ENCODE data around the gene MAP1B.
"Not testable (repeated sequence)": the region's sequence is repeated elsewhere in the genome, so short reads cannot be mapped to it uniquely, and the experiment has no call there.

MAP1B gene

DNA sequence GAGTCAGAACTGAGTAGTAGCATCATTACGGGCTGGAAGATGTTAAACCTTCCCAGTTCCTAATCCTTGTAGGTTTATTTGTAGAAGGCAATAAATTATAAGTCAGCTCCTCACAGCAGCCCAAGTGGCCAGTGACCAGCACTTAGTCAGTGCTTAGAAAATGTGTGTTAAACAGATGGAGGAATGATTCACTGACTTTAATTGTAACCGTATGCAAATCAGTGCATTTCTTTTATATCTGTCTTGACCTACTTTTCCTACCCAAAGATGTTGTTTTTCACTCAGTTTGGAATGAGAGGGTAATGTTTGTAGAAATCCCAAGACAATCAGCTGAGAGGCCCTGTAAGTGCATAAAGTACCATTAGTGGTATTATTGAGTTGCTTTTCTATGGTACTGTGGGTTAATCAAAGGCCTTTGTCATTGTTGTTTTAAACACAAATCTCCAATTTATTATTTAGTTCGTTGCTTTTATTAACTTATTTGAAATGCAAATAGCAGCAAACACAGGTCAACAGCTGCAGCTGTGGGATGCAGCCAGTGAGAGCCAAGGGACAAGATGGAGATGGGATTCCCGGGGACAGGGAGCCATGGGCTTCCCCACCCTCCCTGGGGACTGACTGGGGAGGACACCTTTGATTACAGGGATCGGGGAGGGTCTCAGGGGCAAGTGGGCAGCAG lies 49.8 kb downstream of the MAP1B start:
- peak; percentile 26 for DNase-seq (ENCODE audit: low read depth, low spot score)
- no peak overlapping the region for H3K27ac ChIP-seq

GRCh38 chr5:72157625-72157962 lies 50.3 kb downstream of the MAP1B start:
- H3K27ac ChIP-seq = no peak overlapping the region
- DNase-seq (ENCODE audit: low read depth, low spot score) = no peak

DNA sequence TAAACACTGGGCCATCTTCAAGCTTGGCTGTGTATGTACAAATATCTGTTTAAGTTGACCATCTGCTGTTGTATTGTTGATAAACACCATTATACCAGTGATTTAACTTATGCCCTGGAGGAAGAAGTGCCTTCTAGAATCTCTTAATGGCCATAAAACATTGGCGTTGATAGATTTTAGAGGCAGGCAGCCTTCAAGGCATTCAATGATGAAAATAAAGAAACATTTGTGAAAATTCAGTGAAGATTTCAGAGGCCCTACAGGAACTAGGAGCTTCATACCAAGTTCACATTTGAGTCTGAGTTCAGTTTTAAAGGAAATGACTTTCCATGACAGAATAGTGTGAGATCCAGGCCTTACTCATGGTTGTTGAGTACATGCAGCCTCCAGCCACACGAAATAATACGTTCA lies 52.2 kb downstream of the MAP1B start:
- no peak overlapping the region for H3K27ac ChIP-seq
- DNase-seq (ENCODE audit: low read depth, low spot score) = no peak

DNA sequence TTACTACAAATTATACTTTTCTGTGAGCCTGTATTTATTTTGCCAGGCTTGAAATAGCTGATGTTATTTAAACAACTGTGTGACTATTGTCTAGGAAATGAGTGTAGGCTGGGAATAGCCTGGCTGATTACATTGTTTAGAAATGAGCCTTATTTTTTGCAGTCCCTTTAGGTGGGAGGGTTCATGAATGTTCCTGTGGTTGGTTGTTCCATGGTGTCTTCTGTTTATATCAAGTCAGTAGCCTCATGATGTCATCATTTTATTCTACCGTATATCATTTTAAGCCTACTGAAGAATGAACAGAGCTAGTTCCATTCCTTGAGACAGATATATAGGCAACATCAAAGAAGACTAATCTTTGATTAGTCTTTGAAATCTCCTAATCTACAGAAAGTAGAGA lies 53.1 kb downstream of the MAP1B start:
- DNase-seq (ENCODE audit: low read depth, low spot score) = no peak
- no peak overlapping the region for H3K27ac ChIP-seq

- DNase-seq (ENCODE audit: low read depth, low spot score) = no peak
- no peak overlapping the region for H3K27ac ChIP-seq
Observed at GRCh38 chr5:72160959-72161358, 53.7 kb downstream of the MAP1B start.

GRCh38 chr5:72161951-72162350 lies 54.7 kb downstream of the MAP1B start:
- no peak overlapping the region for H3K27ac ChIP-seq
- DNase-seq (ENCODE audit: low read depth, low spot score) = no peak

DNA sequence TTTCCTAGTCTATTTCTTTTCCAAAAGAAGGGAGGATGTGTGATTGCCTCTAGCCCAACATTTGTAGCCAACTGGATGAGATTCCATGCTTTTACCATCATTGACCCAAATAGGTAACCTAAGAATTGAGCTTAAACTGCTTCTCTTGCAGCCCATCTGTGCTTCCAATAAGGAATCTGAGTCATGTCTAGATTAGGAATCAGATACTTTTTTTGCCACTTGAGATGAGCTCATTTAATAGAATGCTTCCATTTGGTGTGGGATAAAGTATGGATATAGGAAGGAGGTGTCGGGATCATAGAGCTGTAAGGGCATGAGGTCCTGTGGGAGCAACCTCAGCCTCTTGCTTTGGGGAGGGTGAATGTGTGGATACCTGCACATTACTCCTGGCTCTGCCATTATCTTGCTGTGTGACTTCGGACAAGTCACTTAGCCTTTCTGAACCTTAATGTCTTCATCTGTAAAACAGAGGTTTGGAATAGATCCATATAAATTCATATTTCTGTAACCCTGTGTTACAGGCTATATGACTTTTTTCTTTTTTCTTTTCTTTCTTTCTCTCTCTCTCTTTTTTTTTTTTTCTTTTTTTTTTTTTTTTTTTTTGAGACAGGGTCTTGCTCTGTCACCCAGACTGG lies 56.2 kb downstream of the MAP1B start:
- no peak for DNase-seq (ENCODE audit: low read depth, low spot score)
- no peak overlapping the region for H3K27ac ChIP-seq

DNA sequence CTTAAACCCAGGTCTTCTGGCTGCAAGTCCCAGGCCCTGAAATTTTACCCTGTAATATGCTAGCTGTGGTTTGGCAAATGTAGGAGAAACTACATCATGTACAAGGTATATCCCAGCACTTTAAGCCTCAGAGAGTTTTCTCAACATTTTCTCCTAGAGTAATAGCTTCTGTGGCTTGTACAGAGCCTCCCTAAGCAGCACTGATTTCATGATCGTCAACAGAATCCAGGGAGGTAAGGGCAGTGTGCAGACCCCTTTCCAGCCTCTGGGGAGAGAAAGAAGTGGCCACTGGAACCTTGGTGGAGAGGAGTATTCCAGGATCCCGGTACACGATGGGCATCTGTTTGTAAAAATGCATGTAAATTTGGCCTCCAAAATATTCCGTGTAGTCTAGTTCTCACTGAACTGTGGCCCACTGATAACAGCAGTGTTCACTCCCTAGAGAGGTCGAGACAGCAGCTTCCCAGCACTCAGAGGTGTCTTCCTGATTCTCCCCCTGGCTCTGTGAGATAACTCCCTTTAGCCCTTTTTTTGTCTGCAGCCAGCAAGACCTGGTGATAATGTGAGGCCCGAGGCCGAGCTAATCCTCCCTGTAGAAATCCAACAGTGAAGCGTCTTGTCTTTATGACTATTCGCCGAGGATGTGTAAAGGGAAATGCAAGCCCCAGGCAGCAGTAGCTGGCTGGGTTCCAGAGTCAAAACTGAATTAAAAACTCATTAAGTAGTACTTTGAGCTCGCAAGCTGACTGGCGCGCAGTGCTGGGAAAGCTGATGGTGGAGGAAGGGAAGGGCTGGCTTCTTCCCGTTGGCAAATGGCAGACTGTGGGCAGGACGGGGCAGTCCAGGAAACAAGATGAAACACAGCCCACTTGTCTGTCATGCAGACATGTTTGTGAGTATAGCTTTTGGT lies 59.0 kb downstream of the MAP1B start:
- H3K27ac ChIP-seq = peak overlapping the region; percentile 23
- DNase-seq (ENCODE audit: low read depth, low spot score) = peak; percentile 60

- H3K27ac ChIP-seq = no peak overlapping the region
- DNase-seq (ENCODE audit: low read depth, low spot score) = no peak
Observed at GRCh38 chr5:72167257-72167656, 60.0 kb downstream of the MAP1B start.

- no peak for DNase-seq (ENCODE audit: low read depth, low spot score)
- H3K27ac ChIP-seq = no peak overlapping the region
Observed at GRCh38 chr5:72167804-72168203, 60.5 kb downstream of the MAP1B start.

DNA sequence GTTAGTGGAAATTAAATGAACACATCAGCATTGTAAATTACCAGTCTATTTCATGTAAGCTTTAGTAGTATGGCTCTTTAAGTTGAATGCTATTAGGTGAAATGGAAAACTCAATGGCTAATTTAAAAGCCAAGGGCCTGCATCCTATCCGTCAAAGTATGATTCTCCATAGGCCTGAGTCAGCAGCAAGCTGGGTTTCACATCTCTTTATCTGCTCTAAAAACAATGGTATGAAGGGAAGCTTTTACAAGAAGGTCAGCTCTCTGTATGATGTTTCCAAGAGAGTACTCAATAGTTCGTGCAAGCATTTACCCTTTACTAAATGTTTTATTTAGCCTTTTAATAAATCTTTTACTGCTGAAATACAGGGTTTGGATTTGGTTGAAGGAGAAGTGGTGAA lies 62.8 kb downstream of the MAP1B start:
- H3K27ac ChIP-seq = no peak overlapping the region
- no peak for DNase-seq (ENCODE audit: low read depth, low spot score)

DNA sequence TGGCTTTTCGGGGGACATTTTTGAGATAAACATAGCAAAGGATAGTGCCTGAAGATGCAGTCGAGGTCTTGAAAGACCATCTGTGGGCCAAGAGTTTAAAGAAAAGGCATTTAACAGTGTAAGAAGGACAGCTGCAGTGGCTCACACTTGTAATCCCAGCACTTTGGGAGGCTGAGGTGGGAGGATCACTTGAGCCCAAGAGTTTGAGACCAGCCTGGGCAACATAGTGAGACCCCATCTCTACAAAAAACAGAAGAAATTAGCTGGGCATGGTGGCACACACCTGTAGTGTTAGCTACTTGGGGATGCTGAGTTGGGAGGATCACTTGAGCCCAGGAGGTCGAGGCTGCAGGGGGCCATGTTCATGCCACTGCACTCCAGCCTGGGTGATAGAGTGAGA lies 63.9 kb downstream of the MAP1B start:
- DNase-seq (ENCODE audit: low read depth, low spot score); H3K27ac ChIP-seq: not testable (repeated sequence)

DNA sequence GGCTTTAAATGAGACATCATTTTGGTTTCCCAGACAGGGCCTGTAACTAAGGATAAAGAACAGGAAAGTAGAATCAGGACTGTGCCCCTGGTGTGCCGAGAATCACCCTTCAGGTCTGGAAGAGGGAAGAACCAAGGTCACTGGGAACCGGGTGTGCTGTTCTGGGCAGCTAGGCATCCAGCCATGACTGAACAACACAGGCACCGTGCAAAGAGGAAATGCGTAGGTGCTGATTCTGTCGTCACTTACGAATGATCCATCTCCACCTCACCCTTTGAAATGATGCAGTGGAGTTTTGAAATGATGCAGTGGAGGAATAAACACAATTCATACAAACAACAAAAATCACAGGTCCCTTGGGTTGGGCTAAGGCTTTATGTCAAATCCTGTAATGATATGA lies 64.4 kb downstream of the MAP1B start:
- no peak for DNase-seq (ENCODE audit: low read depth, low spot score)
- H3K27ac ChIP-seq = no peak overlapping the region

GRCh38 chr5:72172786-72173185 lies 65.5 kb downstream of the MAP1B start:
- no peak for DNase-seq (ENCODE audit: low read depth, low spot score)
- no peak overlapping the region for H3K27ac ChIP-seq

DNA sequence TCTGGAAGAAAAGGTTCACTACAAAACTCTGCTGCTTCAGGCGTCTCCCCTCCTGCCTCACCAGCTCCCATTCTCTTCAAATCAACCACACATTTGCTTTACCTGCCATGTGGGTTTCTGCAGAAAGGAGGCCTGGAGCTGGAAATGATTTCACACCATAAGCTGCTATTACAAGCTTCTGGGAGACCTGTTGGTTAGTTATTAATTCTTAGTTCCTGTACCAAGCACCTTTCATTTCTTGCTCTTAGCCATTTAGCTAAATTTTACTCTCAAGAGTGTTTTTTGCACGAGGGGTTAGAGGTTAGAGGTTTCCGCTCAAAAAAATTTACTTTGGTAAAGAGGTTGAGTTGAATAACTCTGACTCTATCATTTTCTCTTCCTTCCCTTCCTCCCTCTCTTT lies 70.3 kb downstream of the MAP1B start:
- H3K27ac ChIP-seq = no peak overlapping the region
- no peak for DNase-seq (ENCODE audit: low read depth, low spot score)

GRCh38 chr5:72179028-72179815 lies 71.9 kb downstream of the MAP1B start:
- peak overlapping the region; percentile 55 for H3K27ac ChIP-seq
- no peak for DNase-seq (ENCODE audit: low read depth, low spot score)

- DNase-seq (ENCODE audit: low read depth, low spot score) = no peak
- H3K27ac ChIP-seq = peak overlapping the region; percentile 55
Observed at GRCh38 chr5:72179816-72180440, 72.7 kb downstream of the MAP1B start.

GRCh38 chr5:72180925-72181324 lies 73.7 kb downstream of the MAP1B start:
- DNase-seq (ENCODE audit: low read depth, low spot score) = no peak
- H3K27ac ChIP-seq = no peak overlapping the region

DNA sequence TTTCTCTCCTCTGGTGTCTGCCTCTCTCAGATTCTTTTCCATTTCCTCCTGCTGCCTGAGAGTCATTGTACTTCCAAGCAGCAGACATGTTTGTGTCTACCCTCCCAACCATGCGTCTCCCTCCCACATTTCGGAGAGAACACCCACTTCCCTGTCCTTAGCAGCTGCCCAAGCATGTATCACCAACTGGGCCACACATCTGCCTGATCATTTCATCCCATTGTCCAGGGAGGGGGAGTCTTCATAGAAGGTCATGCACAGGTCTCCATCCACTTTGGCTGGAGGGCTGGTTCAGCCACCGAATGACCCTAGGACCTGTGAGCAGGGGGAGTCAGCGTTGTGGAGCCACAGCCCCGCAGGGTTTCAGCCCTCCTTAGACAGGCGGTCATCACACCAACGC lies 75.4 kb downstream of the MAP1B start:
- no peak overlapping the region for H3K27ac ChIP-seq
- DNase-seq (ENCODE audit: low read depth, low spot score) = no peak

DNA sequence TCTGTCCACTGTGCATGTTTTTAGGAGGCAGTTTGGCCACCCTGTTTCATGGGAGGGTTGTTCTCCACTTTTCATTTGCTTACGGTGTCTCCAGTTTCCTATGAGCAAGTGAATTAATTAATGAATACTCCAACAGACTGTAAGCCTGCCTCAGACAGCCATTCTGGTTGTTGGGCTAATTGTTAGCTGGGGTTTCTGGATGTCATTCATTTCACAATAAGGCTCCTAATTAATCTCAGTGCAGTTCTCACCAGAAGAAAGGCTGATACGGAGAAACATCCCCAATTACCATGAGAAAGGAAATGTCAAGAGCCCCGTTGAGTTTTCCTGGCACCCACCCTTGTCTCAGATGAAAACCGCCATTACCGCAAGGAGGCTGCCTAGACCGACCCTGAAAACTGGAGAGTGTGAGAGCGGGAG lies 75.8 kb downstream of the MAP1B start:
- DNase-seq (ENCODE audit: low read depth, low spot score) = no peak
- no peak overlapping the region for H3K27ac ChIP-seq
